ENCODE results near the gene OR11A1.

The OR11A1 gene

GRCh38 chr6:29490552-29490951 lies 33.7 kb upstream of the OR11A1 start:
- ATAC-seq (replicated peaks) (no peak), DNase-seq (no peak)
- Mint-ChIP-seq H3K27ac (no peak overlapping the region), H3K4me1 (ENCODE audit: low read depth in 2 of 2) (no peaks in the 10 kb centered on the region), H3K9me3 (no peaks in the 10 kb centered on the region), H3K36me3 (ENCODE audit: insufficient read depth) (no peaks in the 10 kb centered on the region), H3K4me3 (no peak overlapping the region), H3K27me3 (peaks cover 47 to 49% of the 10 kb centered on the region in 2 donors)

- Mint-ChIP-seq H3K9me3 (no peaks in the 10 kb centered on the region), H3K27me3 (peaks cover 44 to 47% of the 10 kb centered on the region in 2 donors), H3K27ac (no peak overlapping the region), H3K36me3 (ENCODE audit: insufficient read depth) (no peaks in the 10 kb centered on the region), H3K4me1 (ENCODE audit: low read depth in 2 of 2) (no peaks in the 10 kb centered on the region), H3K4me3 (no peak overlapping the region)
- ATAC-seq (replicated peaks) (no peak), DNase-seq (no peak)
These were observed 33.2 kb upstream of the OR11A1 start for GRCh38 chr6:29490055-29490454.

DNA sequence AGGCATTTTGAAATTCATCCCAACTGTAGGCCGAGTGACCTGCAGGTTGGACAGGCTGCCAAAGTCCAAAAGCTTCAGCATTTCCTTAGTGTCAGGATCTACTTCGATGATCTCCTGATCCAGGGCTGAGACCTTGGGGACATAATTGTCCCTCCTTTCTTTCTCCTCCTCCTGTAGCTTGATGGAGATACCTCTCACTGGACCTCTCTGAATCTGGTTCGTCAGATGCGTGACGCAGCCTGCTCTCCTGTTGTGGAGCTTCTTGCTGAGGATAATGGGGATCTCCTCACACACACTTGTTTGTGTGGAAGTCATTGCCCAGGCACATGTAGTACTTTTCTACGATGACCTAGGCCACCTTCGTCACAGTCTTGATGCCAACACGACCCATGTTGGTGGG lies 32.4 kb upstream of the OR11A1 start:
- Mint-ChIP-seq H3K9me3 (no peaks in the 10 kb centered on the region), H3K27me3 (peaks cover 39 to 43% of the 10 kb centered on the region in 2 donors), H3K36me3 (ENCODE audit: insufficient read depth) (no peaks in the 10 kb centered on the region), H3K27ac (no peak overlapping the region), H3K4me3 (no peak overlapping the region), H3K4me1 (ENCODE audit: low read depth in 2 of 2) (no peaks in the 10 kb centered on the region)
- DNase-seq (no peak), ATAC-seq (replicated peaks) (no peak)

- DNase-seq = no peak
- Mint-ChIP-seq H3K9me3 (no peaks in the 10 kb centered on the region), H3K4me3 (no peak overlapping the region), H3K4me1 (ENCODE audit: low read depth in 2 of 2) (no peaks in the 10 kb centered on the region), H3K27me3 (peaks cover 39 to 43% of the 10 kb centered on the region in 2 donors), H3K36me3 (ENCODE audit: insufficient read depth) (no peaks in the 10 kb centered on the region), H3K27ac (no peak overlapping the region)
- no peak for ATAC-seq (replicated peaks)
These were observed 32.0 kb upstream of the OR11A1 start for GRCh38 chr6:29488874-29489273.

DNA sequence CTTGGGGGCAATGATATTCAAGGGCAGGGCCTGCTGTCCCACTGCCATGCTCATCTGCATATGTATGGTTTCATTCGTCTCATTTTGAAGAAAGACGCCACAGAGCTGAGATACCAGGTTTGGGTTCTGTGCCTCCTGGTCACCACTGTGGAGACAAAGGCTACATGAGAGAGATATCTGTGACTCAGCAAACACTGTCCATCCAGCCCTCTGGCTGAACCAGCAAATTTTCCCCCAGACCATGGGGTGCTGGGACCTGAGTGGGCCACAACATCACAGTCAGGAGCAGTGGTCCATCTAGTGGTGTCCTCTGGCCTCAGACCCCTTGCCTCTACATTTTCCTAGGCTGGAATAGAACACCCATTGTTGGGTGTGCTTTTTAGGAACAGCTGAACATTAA lies 30.8 kb upstream of the OR11A1 start, which contains the start of gene MAS1L:
Gene MAS1L (minus strand): TSS at position 297 of the 400 bp plus-strand sequence. CDS start 54 bp downstream, at position 243.
- no peaks in the 10 kb centered on the region for H3K4me1 Mint-ChIP-seq (ENCODE audit: low read depth in 2 of 2)

GRCh38 chr6:29487131-29487530 lies 30.3 kb upstream of the OR11A1 start:
- H3K27ac Mint-ChIP-seq = no peak overlapping the region
- no peaks in the 10 kb centered on the region for H3K9me3 Mint-ChIP-seq
- H3K4me3 Mint-ChIP-seq = no peak overlapping the region
- H3K4me1 Mint-ChIP-seq (ENCODE audit: low read depth in 2 of 2) = no peaks in the 10 kb centered on the region
- peaks cover 45 to 52% of the 10 kb centered on the region in 2 donors for H3K27me3 Mint-ChIP-seq
- DNase-seq (no peak), ATAC-seq (replicated peaks) (no peak)
- H3K36me3 Mint-ChIP-seq (ENCODE audit: insufficient read depth) = no peaks in the 10 kb centered on the region

More for the DNA sequence above, 30.8 kb upstream of the OR11A1 start, which contains the start of gene MAS1L:
- Mint-ChIP-seq H3K36me3 (ENCODE audit: insufficient read depth) (no peaks in the 10 kb centered on the region), H3K27me3 (peaks cover 42 to 47% of the 10 kb centered on the region in 2 donors), H3K27ac (no peak within 1 kb of the TSS), H3K4me3 (no peak within 1 kb of the TSS), H3K9me3 (no peaks in the 10 kb centered on the region)
- DNase-seq (no peak), ATAC-seq (replicated peaks) (no peak)

- ATAC-seq (replicated peaks) (no peak), DNase-seq (no peak)
- H3K4me3 Mint-ChIP-seq = no peak overlapping the region
- H3K27ac Mint-ChIP-seq = no peak overlapping the region
- no peaks in the 10 kb centered on the region for H3K9me3 Mint-ChIP-seq
- no peaks in the 10 kb centered on the region for H3K36me3 Mint-ChIP-seq (ENCODE audit: insufficient read depth)
- H3K4me1 Mint-ChIP-seq (ENCODE audit: low read depth in 2 of 2) = no peaks in the 10 kb centered on the region
- peaks cover 50 to 56% of the 10 kb centered on the region in 2 donors for H3K27me3 Mint-ChIP-seq
These were observed 29.7 kb upstream of the OR11A1 start for GRCh38 chr6:29486577-29486976.

- no peak overlapping the region for H3K27ac Mint-ChIP-seq
- no peaks in the 10 kb centered on the region for H3K36me3 Mint-ChIP-seq (ENCODE audit: insufficient read depth)
- peaks cover 42 to 50% of the 10 kb centered on the region in 2 donors for H3K27me3 Mint-ChIP-seq
- peaks cover 0 to 3% of the 10 kb centered on the region in 2 donors for H3K9me3 Mint-ChIP-seq
- no peaks in the 10 kb centered on the region for H3K4me1 Mint-ChIP-seq (ENCODE audit: low read depth in 2 of 2)
- no peak for ATAC-seq (replicated peaks)
- no peak for DNase-seq
- no peak overlapping the region for H3K4me3 Mint-ChIP-seq
These were observed 26.9 kb upstream of the OR11A1 start for GRCh38 chr6:29483735-29484134.

DNA sequence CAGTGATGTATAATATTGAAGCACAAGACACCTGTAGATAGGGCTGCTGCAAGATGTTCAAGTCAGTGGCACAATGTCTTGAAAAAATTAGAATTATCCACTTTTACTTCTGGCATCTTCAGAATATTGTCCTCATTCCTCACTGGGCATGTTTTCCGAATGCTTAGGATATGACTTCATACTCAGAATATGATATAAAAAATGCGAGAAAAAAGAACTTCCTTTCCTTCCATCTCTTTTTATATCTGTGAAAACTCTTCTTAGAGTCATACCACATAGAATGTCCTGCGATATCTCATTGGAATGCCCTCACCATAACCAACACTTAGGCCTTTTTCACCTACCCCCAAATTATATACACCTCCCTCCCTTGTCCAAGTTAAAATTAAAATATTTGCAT lies 26.3 kb upstream of the OR11A1 start:
- DNase-seq = no peak
- H3K27me3 Mint-ChIP-seq = peaks cover 45 to 51% of the 10 kb centered on the region in 2 donors
- ATAC-seq (replicated peaks) = no peak
- H3K4me1 Mint-ChIP-seq (ENCODE audit: low read depth in 2 of 2) = no peaks in the 10 kb centered on the region
- H3K27ac Mint-ChIP-seq = no peak overlapping the region
- H3K4me3 Mint-ChIP-seq = no peak overlapping the region
- peaks cover 0 to 3% of the 10 kb centered on the region in 2 donors for H3K9me3 Mint-ChIP-seq
- no peaks in the 10 kb centered on the region for H3K36me3 Mint-ChIP-seq (ENCODE audit: insufficient read depth)

DNA sequence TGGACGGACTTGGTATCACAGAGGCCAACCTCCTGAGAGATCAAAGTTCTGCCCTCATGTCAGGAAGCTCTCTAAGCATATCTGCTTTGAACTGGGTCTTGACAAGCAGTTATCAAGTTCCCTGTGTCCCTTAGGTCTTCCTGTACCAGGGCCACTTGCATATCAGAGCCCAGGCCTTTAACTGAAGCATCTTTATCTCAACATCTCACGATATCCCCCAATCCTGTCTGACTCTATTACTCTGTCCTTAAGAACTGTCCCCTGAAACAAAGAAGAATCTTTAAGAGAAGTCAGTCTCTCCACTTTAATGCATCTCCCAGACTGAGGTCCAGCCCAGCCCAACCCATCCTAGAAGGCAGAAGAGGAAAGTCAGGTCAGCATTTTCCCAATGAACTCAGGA lies 22.7 kb upstream of the OR11A1 start:
- Mint-ChIP-seq H3K9me3 (peaks cover 0 to 3% of the 10 kb centered on the region in 2 donors), H3K27me3 (peaks cover 34 to 48% of the 10 kb centered on the region in 2 donors), H3K27ac (no peak overlapping the region), H3K4me3 (no peak overlapping the region), H3K4me1 (ENCODE audit: low read depth in 2 of 2) (no peaks in the 10 kb centered on the region), H3K36me3 (ENCODE audit: insufficient read depth) (no peaks in the 10 kb centered on the region)
- no peak for DNase-seq
- ATAC-seq (replicated peaks) = no peak

DNA sequence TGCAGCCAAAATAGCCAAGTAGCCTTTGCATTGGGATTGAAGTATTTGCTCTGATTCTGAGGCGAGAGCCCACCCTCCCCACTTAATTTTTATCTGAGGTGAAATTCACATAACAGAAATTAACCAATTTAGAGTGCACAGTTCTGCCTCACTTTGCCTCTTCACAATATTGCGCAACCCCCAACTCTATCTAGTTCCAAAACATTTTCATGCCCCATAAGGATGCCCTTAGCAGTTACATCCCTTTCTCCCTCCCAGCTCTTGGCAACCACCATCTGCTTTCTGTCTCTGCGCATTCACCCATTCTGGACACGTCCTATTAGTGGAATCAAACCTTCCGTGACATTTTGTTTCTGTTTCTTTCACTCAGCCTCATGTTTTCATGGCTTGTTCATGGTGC lies 21.9 kb upstream of the OR11A1 start:
- Mint-ChIP-seq H3K27ac (no peak overlapping the region), H3K36me3 (ENCODE audit: insufficient read depth) (no peaks in the 10 kb centered on the region)

DNA sequence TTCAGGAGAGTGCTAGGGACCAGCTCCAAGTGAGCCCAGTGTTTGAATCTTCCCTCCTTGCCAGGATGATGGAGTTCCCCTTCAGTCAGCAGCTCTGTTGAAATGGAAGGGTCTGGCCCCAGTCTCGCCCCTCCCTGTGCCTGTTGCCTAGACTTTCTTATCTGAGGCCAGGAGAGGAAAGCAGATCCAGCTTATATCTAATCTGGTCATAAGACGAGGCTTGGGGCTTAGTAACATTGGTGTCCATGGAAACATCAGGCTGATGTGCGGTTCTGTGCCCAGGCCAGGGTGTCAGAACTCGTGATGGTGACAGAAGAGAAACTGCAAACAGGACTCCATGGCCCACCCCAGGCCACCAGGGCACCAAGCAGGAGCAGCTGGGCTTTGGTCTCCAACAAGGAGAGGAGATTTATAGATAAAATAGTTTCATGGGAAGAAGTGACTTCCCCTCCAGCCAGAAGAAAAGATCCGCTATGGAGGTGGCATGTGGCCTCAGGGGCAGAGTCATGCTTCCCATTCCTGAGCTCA lies 21.1 kb upstream of the OR11A1 start:
- Mint-ChIP-seq H3K36me3 (ENCODE audit: insufficient read depth) (no peaks in the 10 kb centered on the region), H3K9me3 (peaks cover 0 to 3% of the 10 kb centered on the region in 2 donors), H3K27me3 (peaks cover 33 to 54% of the 10 kb centered on the region in 2 donors), H3K4me3 (no peak overlapping the region), H3K4me1 (ENCODE audit: low read depth in 2 of 2) (no peaks in the 10 kb centered on the region), H3K27ac (no peak overlapping the region)
- DNase-seq (no peak), ATAC-seq (replicated peaks) (no peak)

More for the DNA sequence above, 21.9 kb upstream of the OR11A1 start:
- peaks cover 34 to 48% of the 10 kb centered on the region in 2 donors for H3K27me3 Mint-ChIP-seq
- ATAC-seq (replicated peaks) (no peak), DNase-seq (no peak)
- H3K4me1 Mint-ChIP-seq (ENCODE audit: low read depth in 2 of 2) = no peaks in the 10 kb centered on the region
- peaks cover 0 to 3% of the 10 kb centered on the region in 2 donors for H3K9me3 Mint-ChIP-seq
- no peak overlapping the region for H3K4me3 Mint-ChIP-seq

- H3K9me3 Mint-ChIP-seq = no peaks in the 10 kb centered on the region
- peaks cover 26 to 65% of the 10 kb centered on the region in 2 donors for H3K27me3 Mint-ChIP-seq
- no peak overlapping the region for H3K27ac Mint-ChIP-seq
- H3K4me1 Mint-ChIP-seq (ENCODE audit: low read depth in 2 of 2) = no peaks in the 10 kb centered on the region
- ATAC-seq (replicated peaks) (no peak), DNase-seq (no peak)
- no peak overlapping the region for H3K4me3 Mint-ChIP-seq
- no peaks in the 10 kb centered on the region for H3K36me3 Mint-ChIP-seq (ENCODE audit: insufficient read depth)
These were observed 18.1 kb upstream of the OR11A1 start for GRCh38 chr6:29474996-29475395.

DNA sequence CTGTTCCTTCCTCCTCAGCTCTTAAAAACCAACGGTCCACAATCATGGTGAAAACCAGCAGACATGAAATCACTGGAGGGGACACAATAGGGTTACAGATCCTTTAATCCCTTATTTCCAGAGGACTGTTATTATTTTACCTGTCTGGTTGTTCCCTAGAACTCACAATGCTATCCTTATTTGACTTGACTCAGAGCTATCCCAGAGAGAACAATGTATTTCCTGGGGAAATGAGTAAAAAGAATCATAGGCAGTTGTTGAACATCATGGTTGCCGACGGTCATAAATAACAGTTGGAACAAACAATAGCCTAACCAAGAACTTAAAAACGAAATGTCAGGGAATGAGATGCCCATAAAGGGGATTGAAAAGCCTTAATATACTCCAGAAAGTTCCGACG lies 9.4 kb upstream of the OR11A1 start:
- Mint-ChIP-seq H3K36me3 (ENCODE audit: insufficient read depth) (peaks cover 4% of the 10 kb centered on the region), H3K27ac (no peak overlapping the region), H3K4me1 (ENCODE audit: low read depth in 2 of 2) (peaks cover 0 to 4% of the 10 kb centered on the region in 2 donors), H3K9me3 (no peaks in the 10 kb centered on the region), H3K4me3 (no peak overlapping the region), H3K27me3 (peaks cover 42 to 74% of the 10 kb centered on the region in 2 donors)
- ATAC-seq (replicated peaks) (no peak), DNase-seq (no peak)

Measured in effector memory CD8-positive, alpha-beta T cell (primary cell).